Peyer's patch (tissue), 4 donors: Measurements from ENCODE around the gene CITED4. TPM values are rescaled to one million over a fixed set of nuclear protein-coding genes. Genes with fewer than 3 reads are reported as not detected.

ENCODE experiments used
- DNase-seq, 3 donors: peaks; one replicate each; pipeline ENCODE4 v3.0.0-alpha.2; 2017 to 2019
- H3K27ac ChIP-seq, 4 donors: fragments of 200-600 bp; sonication (generic); one replicate each; pipeline ENCODE4 v1.5.1; 2016 to 2019
- H3K27me3 ChIP-seq, 2 donors: fragments of 200-600 bp; sonication (generic); one replicate each; pipeline ENCODE4 v1.5.1; 2019
- H3K36me3 ChIP-seq, 3 donors: fragments of 200-600 bp; sonication (generic); one replicate each; pipeline ENCODE4 v1.5.1; 2016 to 2019
- H3K4me1 ChIP-seq, 4 donors: fragments of 200-600 bp; sonication (generic); one replicate each; pipeline ENCODE4 v1.5.1; 2016 to 2019
- H3K4me3 ChIP-seq, 4 donors: fragments of 200-600 bp; sonication (generic); 1 replicate in 3 of 4; 2 replicates in 1 of 4; pipeline ENCODE4 v1.5.1; 2016 to 2019; ENCODE audit warnings: mild to moderate bottlenecking in 1 of 4
- H3K9me3 ChIP-seq, 4 donors: fragments of 200-600 bp; sonication (generic); one replicate each; pipeline ENCODE4 v1.5.1; 2016 to 2019; ENCODE audit warnings: mild to moderate bottlenecking in 1 of 4
- CTCF ChIP-seq, 6 experiments: fragments of 450-650 bp in 4 of 6; fragments of 200-600 bp in 2 of 6; sonication (generic) in 1 of 6; IDR thresholded peaks; one replicate each; pipeline ENCODE4 v1.5.1; 2017 to 2019; ENCODE audit warnings: antibody characterized with exemption in 6 of 6, mild to moderate bottlenecking in 3 of 6, moderate library complexity in 1 of 6
- POLR2A ChIP-seq, 2 donors: fragments of 450-650 bp; IDR thresholded peaks; one replicate each; pipeline ENCODE4 v1.5.1; 2017; ENCODE audit warnings: antibody characterized with exemption in 2 of 2, mild to moderate bottlenecking in 2 of 2, moderate library complexity in 2 of 2
- total RNA-seq, 4 donors: library from RNA; depleted of rRNA; stranded (reverse); fragments of >200 nt; gene quantifications; one replicate each; pipeline ENCODE4 v1.1.0, GENCODE V29; 2016

Gene CITED4
- total RNA-seq, 4 donors from 2014 or later: 2.0 to 19.0 (median 2.3) TPM

GRCh38 chr1:40886318-40887011, 24.3 kb upstream of the CITED4 start:
- H3K9me3 ChIP-seq: no peaks in the 10 kb centered on the region
- peaks cover 0 to 5% of the 10 kb centered on the region in 2 donors for H3K27me3 ChIP-seq
- H3K36me3 ChIP-seq: no peaks in the 10 kb centered on the region
- no peak overlapping the region for H3K27ac ChIP-seq
- TF ChIP-seq POLR2A (IDR thresholded peaks at IDR 0.05) (no peak), CTCF (IDR thresholded peaks at IDR 0.05) (no peak)
- no peak overlapping the region for H3K4me3 ChIP-seq
- peaks cover 0 to 6% (median 0%) of the 10 kb centered on the region in 4 donors for H3K4me1 ChIP-seq
- DNase-seq: no peak

DNA sequence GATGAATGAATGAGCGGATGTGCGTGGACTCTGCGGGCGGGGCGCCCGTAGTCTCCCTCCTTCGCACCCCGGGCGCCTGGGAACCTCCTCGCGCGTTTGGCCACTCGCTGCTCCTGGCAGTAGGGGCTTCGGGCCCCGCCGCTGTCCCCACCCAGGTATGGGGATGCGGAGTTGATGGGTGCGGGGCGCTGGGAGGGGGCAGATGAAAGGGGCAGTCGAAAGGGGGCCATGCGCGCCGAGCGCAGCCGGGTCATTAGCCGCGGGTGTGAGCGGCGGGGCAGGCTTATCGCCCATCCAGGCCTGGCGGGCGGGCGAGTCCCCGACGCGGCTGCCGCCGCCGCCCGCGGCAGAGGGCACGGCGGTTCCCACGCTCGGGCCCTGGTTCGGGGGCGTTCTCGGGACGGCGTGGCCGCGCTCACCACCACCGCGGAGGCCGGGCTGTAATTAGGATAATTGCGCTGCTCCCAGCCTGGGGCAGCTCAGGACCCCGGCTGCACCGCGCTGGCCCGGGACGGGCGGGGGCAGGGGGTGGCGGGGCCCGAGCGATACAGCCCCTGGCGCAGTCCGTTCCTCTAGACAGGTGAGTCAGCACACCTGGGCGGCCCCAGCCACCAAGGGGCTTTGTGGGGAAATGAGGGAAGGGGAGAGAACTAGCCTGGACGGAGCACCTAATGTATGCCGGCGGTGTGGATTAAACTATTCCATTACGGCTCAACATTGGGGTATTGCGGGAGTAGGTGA, 22.1 kb upstream of the CITED4 start:
- Histone ChIP-seq H3K27me3 (peaks cover 0 to 5% of the 10 kb centered on the region in 2 donors), H3K27ac (no peak overlapping the region), H3K9me3 (no peaks in the 10 kb centered on the region), H3K4me3 (peak overlapping the region in 2 of 4 donors; percentile 26 to 34), H3K36me3 (no peaks in the 10 kb centered on the region), H3K4me1 (peaks cover 0 to 6% (median 0%) of the 10 kb centered on the region in 4 donors)
- no peak for DNase-seq
- TF ChIP-seq CTCF (IDR thresholded peaks at IDR 0.05) (no peak), POLR2A (IDR thresholded peaks at IDR 0.05) (no peak)

- Histone ChIP-seq H3K9me3 (no peaks in the 10 kb centered on the region), H3K4me3 (no peak overlapping the region), H3K27ac (no peak overlapping the region), H3K27me3 (peaks cover 0 to 5% of the 10 kb centered on the region in 2 donors), H3K4me1 (peaks cover 0 to 12% (median 0%) of the 10 kb centered on the region in 4 donors), H3K36me3 (no peaks in the 10 kb centered on the region)
- TF ChIP-seq POLR2A (IDR thresholded peaks at IDR 0.05) (no peak), CTCF (IDR thresholded peaks at IDR 0.05) (no peak)
- no peak for DNase-seq
Measured at GRCh38 chr1:40880813-40881549, 18.8 kb upstream of the CITED4 start.

DNA sequence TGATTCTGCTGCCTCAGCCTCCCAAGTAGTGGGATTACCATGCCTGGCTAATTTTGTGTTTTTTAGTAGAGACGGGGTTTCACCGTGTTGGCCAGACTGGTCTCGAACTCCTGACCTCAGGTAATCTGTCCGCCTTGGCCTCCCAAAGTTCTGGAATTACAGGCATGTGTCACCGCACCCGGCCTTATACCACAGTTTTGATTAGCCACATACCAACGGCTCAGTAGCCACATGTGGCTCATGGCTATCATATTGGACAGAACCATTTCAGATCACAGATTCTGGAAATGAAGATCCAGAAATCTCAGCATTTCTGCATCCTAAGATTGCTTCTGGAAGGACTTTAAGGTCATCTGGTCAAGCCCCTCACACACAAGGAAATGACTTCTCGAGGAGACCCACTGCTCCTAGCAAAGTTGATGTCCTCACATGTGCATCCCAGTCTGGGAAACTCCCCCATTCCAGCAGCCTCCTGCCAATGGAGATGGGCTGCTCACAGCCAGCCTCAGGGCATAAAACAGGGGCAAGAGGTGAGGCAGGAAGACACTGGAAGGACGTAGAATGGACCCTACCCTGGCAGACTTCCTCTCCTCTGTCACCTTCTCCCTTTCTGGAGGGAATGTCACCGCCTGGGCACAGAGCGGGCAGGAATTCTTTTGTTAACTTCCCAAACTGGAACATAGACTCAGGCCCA, 17.5 kb upstream of the CITED4 start:
- Histone ChIP-seq H3K9me3 (no peaks in the 10 kb centered on the region), H3K36me3 (no peaks in the 10 kb centered on the region), H3K4me3 (no peak overlapping the region), H3K27ac (no peak overlapping the region), H3K27me3 (peaks cover 0 to 5% of the 10 kb centered on the region in 2 donors), H3K4me1 (peaks cover 0 to 12% (median 0%) of the 10 kb centered on the region in 4 donors)
- DNase-seq: no peak
- no peak for TF ChIP-seq CTCF (IDR thresholded peaks at IDR 0.05)
- TF ChIP-seq POLR2A (IDR thresholded peaks at IDR 0.05): no peak

DNA sequence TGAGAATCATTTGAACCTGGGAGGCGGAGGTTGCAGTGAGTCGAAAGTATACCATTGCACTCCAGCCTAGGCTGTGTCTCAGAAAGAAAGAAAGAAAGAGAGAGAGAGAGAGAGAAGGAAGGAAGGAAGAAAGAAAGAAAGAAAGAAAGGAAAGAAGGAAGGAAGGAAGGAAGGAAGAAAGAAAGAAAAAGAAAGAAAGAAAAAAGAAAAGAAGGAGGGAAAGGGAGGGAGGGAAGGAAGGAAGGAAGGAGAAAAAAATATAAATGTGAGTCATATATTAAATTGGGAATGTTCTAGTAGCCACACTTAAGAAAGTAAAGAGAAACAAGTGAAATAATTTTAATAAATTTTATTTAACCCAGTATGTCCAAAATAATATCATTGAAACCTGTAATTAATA, 16.7 kb upstream of the CITED4 start:
- no peak for TF ChIP-seq CTCF (IDR thresholded peaks at IDR 0.05)
- H3K27me3 ChIP-seq: no peaks in the 10 kb centered on the region
- no peak overlapping the region for H3K4me3 ChIP-seq
- no peak overlapping the region for H3K27ac ChIP-seq
- peaks cover 0 to 6% (median 0%) of the 10 kb centered on the region in 4 donors for H3K4me1 ChIP-seq
- no peaks in the 10 kb centered on the region for H3K9me3 ChIP-seq
- DNase-seq: no peak
- H3K36me3 ChIP-seq: no peaks in the 10 kb centered on the region
